ENCODE data around the gene RNF213. TPM values are rescaled to one million over a fixed set of nuclear protein-coding genes. Genes with fewer than 3 reads are reported as not detected.
A peak's percentile ranks its signal among the peaks of the same experiment; 100 is the strongest.

RNF213 gene
- polyA plus RNA-seq (ENCODE audit: insufficient read depth in 1 of 5, insufficient read length in 5 of 5, low replicate concordance in 1 of 5), result 100 to 1,000 TPM in 1 of 5 donors, 10 to 100 TPM in 4; 59.5 to 100 (median 77.9) TPM
- long read RNA-seq, donor 1, partial matches to known transcripts, result 12 of 12 reads
- long read RNA-seq, donor 1, other reads (novel, unspliced or antisense), result 0 of 12 reads
- long read RNA-seq, donor 2, full-length matches to known transcripts, result 1 of 1 reads
- long read RNA-seq, donor 2, partial matches to known transcripts, result 0 of 1 reads
- long read RNA-seq, donor 2, other reads (novel, unspliced or antisense), result 0 of 1 reads
- long read RNA-seq, donor 3, partial matches to known transcripts, result 0 of 2 reads
- long read RNA-seq, donor 3, other reads (novel, unspliced or antisense), result 0 of 2 reads
- long read RNA-seq, donor 4, partial matches to known transcripts, result 0 of 1 reads
- long read RNA-seq, donor 4, other reads (novel, unspliced or antisense), result 0 of 1 reads
- long read RNA-seq, donor 5, result 0 reads
- long read RNA-seq, donor 6, result 0 reads
- long read RNA-seq, donor 7, partial matches to known transcripts, result 7 of 9 reads
- long read RNA-seq, donor 7, other reads (novel, unspliced or antisense), result 0 of 9 reads
- long read RNA-seq, donor 8, full-length matches to known transcripts, result 1 of 1 reads
- long read RNA-seq, donor 8, partial matches to known transcripts, result 0 of 1 reads
- long read RNA-seq, donor 8, other reads (novel, unspliced or antisense), result 0 of 1 reads

- peak in 1 of 2 donors; percentile 13 for DNase-seq
Observed at GRCh38 chr17:80260791-80261158, at the start of gene RNF213. TSS of gene RNF213 (plus strand) at chr17:80260852. CDS start at chr17:80263682, 2,830 bp downstream.

DNA sequence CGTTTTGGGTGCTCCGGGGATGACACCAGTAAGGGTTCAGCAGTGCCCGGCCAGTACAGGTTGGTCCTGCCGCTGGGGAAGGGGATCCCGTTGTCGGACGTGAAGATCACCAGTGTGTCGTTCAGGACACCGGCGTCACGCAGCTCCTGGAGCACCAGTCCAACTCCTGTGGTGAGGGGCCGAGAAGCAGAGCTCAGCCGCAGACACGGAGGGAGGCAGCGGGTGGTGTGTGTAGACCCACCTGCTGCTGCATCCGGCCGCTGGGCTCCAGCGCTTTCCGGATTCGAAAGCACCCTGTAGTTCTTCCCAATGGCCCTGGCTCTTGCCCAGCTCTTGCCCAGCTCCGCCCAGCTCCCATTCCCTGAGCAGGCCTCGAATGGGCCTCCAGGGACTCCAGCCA lies 48.5 kb upstream of the RNF213 start:
- DNase-seq, result no peak

DNA sequence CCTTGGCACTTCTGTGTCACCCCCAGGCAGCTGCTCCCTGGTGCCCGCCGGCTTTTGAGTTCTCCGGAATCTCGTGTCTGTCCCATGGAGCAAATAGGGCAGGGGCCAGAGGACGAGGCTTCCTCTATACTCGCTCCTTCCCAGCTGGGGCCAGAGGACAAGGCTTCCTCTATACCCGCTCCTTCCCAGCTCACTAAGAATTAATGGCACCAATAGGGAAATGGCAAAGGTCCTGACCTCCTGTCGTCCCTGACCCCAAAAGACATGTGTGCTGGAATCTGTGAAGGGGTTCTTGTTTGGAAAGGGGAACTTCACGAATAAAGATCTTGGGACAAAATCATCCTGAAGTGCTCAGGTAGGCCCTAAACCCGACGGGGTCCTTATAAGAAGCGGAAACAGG lies 48.1 kb upstream of the RNF213 start:
- no peak for DNase-seq

DNA sequence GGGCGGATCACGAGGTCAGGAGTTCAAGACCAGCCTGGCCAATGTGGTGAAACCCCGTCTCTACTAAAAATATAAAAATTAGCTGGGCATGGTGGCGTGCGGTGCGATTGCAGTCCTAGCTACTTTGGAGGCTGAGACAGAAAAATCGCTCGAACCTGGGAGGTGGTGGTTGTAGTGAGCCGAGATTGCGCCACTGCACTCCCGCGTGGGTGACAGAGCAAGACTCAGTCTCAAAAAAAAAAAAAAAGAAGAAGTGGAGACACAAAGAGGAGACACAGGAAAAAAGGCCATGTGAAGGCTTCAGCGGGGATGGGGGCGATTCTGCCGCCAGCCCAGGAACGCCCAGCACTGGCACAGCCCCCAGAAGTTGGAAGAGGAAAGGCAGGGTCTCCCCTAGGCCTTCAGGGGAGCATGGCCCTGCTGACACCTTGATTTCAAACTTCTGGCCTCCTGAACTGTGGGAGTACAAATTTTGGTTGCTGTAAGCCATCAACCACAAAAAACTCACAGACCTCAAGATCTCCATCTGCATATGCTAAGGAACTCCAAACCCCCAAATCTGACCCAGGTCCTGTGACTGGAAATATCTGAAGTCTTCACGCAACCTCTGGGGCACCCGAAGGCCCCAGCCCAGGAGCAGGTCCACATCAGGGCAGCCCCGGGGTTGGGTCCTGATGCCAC lies 47.5 kb upstream of the RNF213 start:
- no peak for DNase-seq

- DNase-seq, result no peak
Observed at GRCh38 chr17:80213643-80213975, 47.0 kb upstream of the RNF213 start.

DNA sequence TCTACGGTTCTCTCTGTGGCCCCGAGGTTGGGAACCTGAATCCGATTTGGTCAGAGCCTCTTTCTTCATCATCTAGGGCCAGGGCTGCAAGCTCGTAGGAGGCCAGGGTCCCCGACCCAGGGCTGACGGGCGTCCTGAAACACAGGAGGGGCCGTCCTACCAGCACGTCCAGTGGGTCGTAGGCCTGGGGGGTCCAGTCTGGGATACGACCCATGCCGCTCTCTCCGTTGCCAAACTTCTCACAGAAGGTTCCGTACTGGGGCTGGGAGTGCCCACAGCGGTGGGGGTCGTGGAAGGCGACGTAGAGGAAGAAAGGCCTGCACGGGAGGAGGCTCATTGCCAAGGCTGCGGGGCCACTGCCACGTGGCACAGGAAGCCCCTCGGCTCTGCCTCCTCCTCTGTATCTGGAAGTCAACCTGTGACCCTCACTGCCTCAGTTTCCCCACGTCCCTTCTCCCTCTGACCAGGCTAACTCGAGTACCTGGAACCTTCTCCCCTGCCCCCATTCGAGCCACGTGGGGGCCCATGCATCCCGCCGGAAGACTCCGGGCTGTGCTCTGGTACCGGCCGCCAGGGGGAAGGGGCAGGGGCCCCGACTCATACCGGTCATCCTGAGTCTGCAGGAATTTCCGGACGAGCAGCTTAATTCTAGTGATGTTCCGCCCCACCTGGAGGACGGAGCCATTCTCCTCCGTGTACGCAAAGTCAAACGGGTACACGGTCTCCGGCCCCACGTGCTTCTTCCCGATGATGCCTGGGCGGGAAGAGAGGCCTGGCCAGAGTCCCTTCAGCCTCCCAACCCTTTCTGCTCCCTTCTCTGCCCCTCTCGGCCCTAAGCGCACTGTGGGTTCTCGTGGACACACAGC lies 46.4 kb upstream of the RNF213 start:
- no peak for DNase-seq

GRCh38 chr17:80214878-80215210 lies 45.8 kb upstream of the RNF213 start:
- no peak for DNase-seq

DNA sequence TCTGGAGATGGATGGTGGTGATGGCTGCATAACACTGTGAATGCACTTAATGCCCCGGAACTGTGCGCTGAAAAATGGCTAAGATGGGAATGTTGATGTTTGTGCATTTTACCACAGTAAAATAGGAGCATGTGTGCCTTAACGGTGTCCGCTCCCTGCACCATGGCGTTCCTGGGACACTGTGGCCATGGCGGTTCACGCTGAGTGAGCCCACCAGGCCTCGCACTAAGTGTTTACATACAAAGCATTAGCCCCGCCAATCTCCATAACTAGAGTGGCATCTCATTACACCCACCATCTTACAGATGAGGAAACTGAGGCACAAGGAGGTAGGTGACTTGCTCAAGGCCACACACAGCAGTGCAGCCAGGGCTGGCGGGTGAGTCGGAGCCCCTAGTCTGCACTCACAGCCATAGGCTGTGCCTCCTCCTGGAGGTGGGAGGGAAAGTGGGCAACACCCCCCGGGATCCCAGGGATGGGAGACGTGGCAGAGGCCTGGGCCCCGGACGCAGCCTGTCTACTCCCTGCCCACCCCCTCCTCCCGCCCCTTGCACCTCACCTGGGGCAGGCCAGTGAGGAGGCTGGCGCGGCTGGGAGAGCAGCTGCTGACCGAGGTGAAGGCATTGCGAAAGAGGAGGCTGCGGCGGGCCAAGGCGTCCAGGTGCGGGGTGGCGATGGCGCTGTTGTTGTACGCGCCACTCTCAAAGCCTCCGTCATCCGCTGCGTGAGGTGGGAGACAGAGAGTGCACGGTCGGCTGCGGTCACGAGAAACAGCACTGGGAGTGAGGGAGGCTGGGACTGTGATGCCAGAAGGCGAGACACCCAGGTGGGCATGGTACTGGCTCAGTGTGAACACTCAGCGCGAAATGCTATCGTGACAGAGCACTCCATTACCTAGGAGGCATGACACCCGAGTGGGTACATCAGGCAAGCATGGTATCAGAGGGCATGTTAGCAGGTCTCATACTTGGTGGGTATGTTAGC lies 43.9 kb upstream of the RNF213 start:
- DNase-seq, result no peak

GRCh38 chr17:80217703-80218362 lies 42.8 kb upstream of the RNF213 start:
- no peak for DNase-seq

DNA sequence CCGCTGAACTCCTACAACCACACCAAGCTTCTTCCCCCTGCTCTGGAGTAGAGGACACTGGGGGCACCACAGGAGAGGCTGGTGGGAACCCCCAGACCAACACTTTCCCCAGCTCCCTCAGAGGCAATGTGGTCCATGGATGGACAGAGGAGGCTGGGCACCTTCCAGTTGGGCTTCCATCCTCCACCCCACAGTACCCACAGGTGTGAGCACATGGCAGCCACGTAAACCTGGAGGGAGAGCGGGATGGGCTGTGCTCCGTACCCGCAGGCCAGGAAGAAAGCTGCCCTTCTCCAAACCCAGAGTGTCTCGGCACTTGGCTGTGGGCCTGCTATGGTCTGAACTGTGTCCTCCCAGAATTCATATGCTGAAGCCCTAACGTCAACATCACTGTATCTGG lies 42.3 kb upstream of the RNF213 start:
- DNase-seq, result no peak

GRCh38 chr17:80219013-80219762 lies 41.5 kb upstream of the RNF213 start:
- peak; percentile 59 to 60 for DNase-seq

- DNase-seq, result no peak
Observed at GRCh38 chr17:80219763-80220053, 40.9 kb upstream of the RNF213 start.

DNA sequence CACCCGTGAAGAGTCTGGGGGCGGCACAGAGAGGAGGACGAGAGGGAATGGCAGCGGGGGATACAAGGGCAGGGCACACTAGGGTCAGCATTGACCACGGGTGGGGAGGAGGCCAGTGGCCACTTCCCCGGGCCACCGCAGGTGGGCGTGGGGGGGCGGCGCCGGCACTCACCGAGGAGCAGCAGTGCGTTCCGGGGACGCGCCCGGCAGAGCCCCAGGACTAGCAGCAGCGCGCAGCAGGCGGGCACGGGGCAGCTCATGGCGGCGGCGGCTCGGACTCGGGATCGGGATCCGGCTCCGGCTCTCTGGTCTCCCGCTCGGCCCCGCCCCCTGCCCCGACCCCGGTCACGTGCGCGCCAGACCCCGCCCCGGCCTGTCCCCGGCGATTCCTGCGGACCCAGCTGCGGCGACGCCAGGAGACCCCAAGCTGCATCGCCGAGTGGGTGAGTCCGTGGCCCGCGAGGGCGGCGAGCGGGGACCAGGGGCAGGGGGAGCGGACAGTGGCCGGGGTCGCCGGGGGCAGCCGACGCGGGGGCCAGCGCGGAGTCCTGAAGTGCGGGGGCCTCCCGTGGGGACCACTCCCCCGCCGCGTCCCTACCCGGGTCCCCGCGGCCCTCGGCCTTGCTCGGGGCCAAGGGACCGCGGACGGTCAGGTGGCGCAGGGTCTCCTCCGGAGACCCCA lies 40.5 kb upstream of the RNF213 start, which contains the start of the genes SGSH and SLC26A11:
Gene SGSH, minus strand, starts transcription at position 280 of the 682 bp plus-strand sequence. Its CDS starts 20 bp downstream, at position 260.
Gene SLC26A11, plus strand, starts transcription at position 374 of the 682 bp plus-strand sequence. CDS start 1,134 bp downstream, outside the sequence.
- peak; percentile 61 to 68 for DNase-seq

GRCh38 chr17:80220736-80221215 lies 39.9 kb upstream of the RNF213 start:
- DNase-seq, result peak; percentile 3 to 8

- no peak for DNase-seq
Observed at GRCh38 chr17:80221351-80222105, 39.1 kb upstream of the RNF213 start.

- no peak for DNase-seq
Observed at GRCh38 chr17:80222376-80223141, 38.1 kb upstream of the RNF213 start.
